C4-2B (cell line): ENCODE results near the gene C21orf58.

Source experiments
- CTCF ChIP-seq: fragments of 450-650 bp; conservative IDR thresholded peaks from 2 replicates; pipeline ENCODE4 v1.5.1; 2017; ENCODE audit warnings: mild to moderate bottlenecking
- ZFX ChIP-seq: fragments of 450-650 bp; IDR thresholded peaks from 2 replicates; pipeline ENCODE4 v1.6.1; 2017

GRCh38 chr21:46264690-46265144 lies 59.0 kb downstream of the C21orf58 start:
- TF ChIP-seq ZFX (no peak), CTCF (no peak)
